DND-41 (cell line): ENCODE results near the gene AGRN.

Source experiments
- ATAC-seq: fragments of 200-7000 bp; cut with Tn5 transposase; 3 replicates; pipeline ENCODE4 v1.9.1; 2021; ENCODE audit warnings: low read depth; ENCODE audit not compliant: insufficient read depth
- DNase-seq: peaks from one replicate; pipeline ENCODE4 v3.0.0-alpha.2; 2020
- H2AFZ ChIP-seq: 2 replicates; pipeline ENCODE4 v1.6.0; 2012; ENCODE audit warnings: low read depth, low read length
- H3K27ac ChIP-seq: 2 replicates; pipeline ENCODE4 v1.5.1; 2012; ENCODE audit warnings: low read length, inconsistent platforms
- H3K27me3 ChIP-seq: fragments of 200-600 bp; sonication (generic); 2 replicates; pipeline ENCODE4 v1.6.0; 2012; ENCODE audit warnings: low read length, mild to moderate bottlenecking, inconsistent platforms; ENCODE audit not compliant: insufficient read depth, poor library complexity
- H3K36me3 ChIP-seq: 2 replicates; pipeline ENCODE4 v1.5.1; 2012; ENCODE audit warnings: low read length, inconsistent platforms; ENCODE audit not compliant: insufficient read depth
- H3K4me1 ChIP-seq: 2 replicates; pipeline ENCODE4 v1.5.1; 2012; ENCODE audit warnings: mild to moderate bottlenecking, low read length; ENCODE audit not compliant: insufficient read depth
- H3K4me2 ChIP-seq: 2 replicates; pipeline ENCODE4 v1.6.0; 2012; ENCODE audit warnings: mild to moderate bottlenecking, moderate library complexity, low read length, inconsistent platforms; ENCODE audit not compliant: insufficient read depth
- H3K4me3 ChIP-seq, 2 experiments: fragments of 200-600 bp in 1 of 2; shearing (Covaris generic) in 1 of 2; 2 replicates each; pipeline ENCODE4 v1.5.1; 2012 to 2016; ENCODE audit warnings: inconsistent platforms in 2 of 2, low read length in 2 of 2, mild to moderate bottlenecking in 2 of 2, low read depth in 1 of 2, moderate library complexity in 1 of 2
- H3K79me2 ChIP-seq: 2 replicates; pipeline ENCODE4 v1.6.0; 2012; ENCODE audit warnings: low read length, inconsistent platforms; ENCODE audit not compliant: insufficient read depth
- H3K9ac ChIP-seq: 2 replicates; pipeline ENCODE4 v1.6.0; 2012; ENCODE audit warnings: low read depth, mild to moderate bottlenecking, inconsistent platforms, low read length, moderate library complexity
- H3K9me3 ChIP-seq: 2 replicates; pipeline ENCODE4 v1.5.1; 2012; ENCODE audit warnings: low read length, moderate library complexity, mild to moderate bottlenecking, inconsistent platforms; ENCODE audit not compliant: insufficient read depth, severe bottlenecking
- H4K20me1 ChIP-seq: 2 replicates; pipeline ENCODE4 v1.6.0; 2012; ENCODE audit warnings: low read length; ENCODE audit not compliant: insufficient read depth
- EZH2 ChIP-seq: IDR thresholded peaks from 3 replicates; pipeline ENCODE4 v1.6.1; 2012; ENCODE audit warnings: borderline replicate concordance, low read depth, mild to moderate bottlenecking, moderate library complexity, low read length, inconsistent platforms; ENCODE audit not compliant: severe bottlenecking
- TF ChIP-seq, protein P1 (sequence below): IDR thresholded peaks from 2 replicates; pipeline ENCODE4 v1.5.1; 2012; ENCODE audit warnings: borderline replicate concordance, low read length, moderate library complexity, mild to moderate bottlenecking; ENCODE audit not compliant: poor library complexity, severe bottlenecking; ENCODE audit errors: extremely low read depth

AGRN gene

DNA sequence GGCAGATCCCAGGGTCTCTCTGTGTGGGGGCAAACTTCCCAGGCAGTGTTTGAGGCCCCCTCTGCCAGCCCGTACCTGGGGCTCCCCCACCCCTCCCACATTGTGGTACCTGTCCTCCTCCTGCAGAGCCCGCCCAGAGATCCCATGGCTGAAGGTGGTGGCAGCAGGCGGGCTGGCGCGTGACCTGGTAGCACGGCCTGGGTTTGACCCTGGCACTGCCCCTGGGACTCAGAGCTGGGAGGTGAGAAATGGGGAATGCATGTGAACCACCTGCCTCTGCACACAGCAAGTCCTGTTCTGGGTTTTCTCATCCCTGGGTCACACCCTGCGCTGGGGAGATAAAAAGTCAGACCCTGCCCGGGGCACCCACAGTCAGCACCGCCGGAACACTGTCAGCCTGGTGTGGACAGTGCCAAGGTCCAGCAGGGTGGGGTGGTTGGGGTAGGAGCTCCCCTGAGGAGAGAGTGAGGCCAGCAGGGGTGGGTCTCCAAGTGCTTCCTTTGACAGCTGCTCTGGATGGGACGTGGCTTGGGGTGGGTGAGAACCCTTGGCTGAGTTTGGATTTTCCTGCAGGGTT lies 11.8 kb downstream of the AGRN start:
- TF ChIP-seq, protein P1, sequence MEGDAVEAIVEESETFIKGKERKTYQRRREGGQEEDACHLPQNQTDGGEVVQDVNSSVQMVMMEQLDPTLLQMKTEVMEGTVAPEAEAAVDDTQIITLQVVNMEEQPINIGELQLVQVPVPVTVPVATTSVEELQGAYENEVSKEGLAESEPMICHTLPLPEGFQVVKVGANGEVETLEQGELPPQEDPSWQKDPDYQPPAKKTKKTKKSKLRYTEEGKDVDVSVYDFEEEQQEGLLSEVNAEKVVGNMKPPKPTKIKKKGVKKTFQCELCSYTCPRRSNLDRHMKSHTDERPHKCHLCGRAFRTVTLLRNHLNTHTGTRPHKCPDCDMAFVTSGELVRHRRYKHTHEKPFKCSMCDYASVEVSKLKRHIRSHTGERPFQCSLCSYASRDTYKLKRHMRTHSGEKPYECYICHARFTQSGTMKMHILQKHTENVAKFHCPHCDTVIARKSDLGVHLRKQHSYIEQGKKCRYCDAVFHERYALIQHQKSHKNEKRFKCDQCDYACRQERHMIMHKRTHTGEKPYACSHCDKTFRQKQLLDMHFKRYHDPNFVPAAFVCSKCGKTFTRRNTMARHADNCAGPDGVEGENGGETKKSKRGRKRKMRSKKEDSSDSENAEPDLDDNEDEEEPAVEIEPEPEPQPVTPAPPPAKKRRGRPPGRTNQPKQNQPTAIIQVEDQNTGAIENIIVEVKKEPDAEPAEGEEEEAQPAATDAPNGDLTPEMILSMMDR = no peak
- TF ChIP-seq EZH2 = no peak
- no peak overlapping the region for H2AFZ ChIP-seq
- no peaks in the 10 kb centered on the region for H3K79me2 ChIP-seq
- H3K4me1 ChIP-seq = peaks cover 13% of the 10 kb centered on the region
- peaks cover 54% of the 10 kb centered on the region for H4K20me1 ChIP-seq
- H3K36me3 ChIP-seq = no peaks in the 10 kb centered on the region
- no peaks in the 10 kb centered on the region for H3K9me3 ChIP-seq
- no peak overlapping the region for H3K4me2 ChIP-seq
- no peak overlapping the region for H3K9ac ChIP-seq
- no peaks in the 10 kb centered on the region for H3K27me3 ChIP-seq
- H3K27ac ChIP-seq = no peak overlapping the region
- no peak overlapping the region for H3K4me3 ChIP-seq
- DNase-seq (no peak), ATAC-seq (no peak)

DNA sequence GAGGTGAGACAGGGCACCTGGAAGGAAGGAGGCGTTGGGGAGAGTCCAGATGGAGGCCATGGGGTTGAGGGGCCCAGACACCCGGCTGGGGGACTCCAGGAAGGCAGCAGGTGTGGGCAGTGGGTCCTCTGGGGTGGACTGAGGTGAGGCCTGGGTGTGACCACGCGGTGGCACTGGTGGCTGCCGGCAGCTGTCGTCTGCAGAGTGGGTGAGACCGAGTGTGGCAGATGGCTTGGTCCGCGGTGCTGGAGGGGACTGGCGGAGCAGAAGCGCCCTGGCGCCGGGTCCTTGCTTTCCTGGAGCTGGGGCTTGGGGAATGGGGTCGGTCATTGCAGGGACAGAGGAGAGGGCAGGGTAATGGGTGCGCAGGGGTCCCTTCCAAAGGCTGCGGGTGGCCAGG lies 12.5 kb downstream of the AGRN start:
- DNase-seq (no peak), ATAC-seq (no peak)
- Histone ChIP-seq H3K36me3 (no peaks in the 10 kb centered on the region), H3K79me2 (no peaks in the 10 kb centered on the region), H3K4me3 (no peak overlapping the region), H3K27me3 (no peaks in the 10 kb centered on the region), H3K9ac (no peak overlapping the region), H3K4me1 (peaks cover 13% of the 10 kb centered on the region), H2AFZ (no peak overlapping the region), H4K20me1 (peaks cover 55% of the 10 kb centered on the region), H3K27ac (no peak overlapping the region), H3K4me2 (peak overlapping the region; percentile 73), H3K9me3 (no peaks in the 10 kb centered on the region)
- TF ChIP-seq, protein P1 = no peak
- TF ChIP-seq EZH2 = no peak

DNA sequence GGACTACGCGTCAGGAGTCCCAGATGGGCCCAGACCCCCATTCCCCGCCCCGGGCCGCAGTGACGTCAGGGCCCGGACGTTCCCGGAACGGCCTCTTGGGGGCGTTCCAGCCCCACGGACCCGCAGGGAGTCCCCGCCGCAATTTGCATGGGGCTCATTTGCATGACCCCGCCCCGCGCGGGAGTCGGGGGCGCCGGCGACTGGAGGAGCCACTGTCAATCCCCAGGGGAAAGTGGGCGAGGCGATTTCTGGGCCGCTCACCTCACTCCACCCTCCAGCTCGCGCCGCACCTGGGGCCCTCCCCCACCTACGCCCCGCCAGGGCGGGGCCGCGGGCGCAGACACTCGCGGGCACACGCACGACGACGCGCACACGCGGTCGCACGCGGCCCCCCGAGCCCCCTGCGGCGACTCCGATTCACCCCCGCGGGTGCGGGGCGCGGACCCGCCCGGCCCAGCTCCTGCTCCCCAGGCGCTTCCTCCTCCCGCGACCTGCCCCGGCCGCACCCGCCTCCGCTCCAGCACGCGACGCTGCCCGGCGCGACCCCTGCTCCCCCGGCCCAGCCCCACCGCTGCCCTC lies 13.2 kb downstream of the AGRN start:
- Histone ChIP-seq H2AFZ (0 out of 2 replicates have a peak overlapping the region, but pooled peaks have one; percentile 45), H3K79me2 (no peaks in the 10 kb centered on the region), H3K36me3 (no peaks in the 10 kb centered on the region), H3K4me1 (peaks cover 13% of the 10 kb centered on the region), H3K27me3 (no peaks in the 10 kb centered on the region), H3K4me2 (peak overlapping the region; percentile 73), H3K9ac (peak overlapping the region; percentile 36; the same call in 1 of the 2 replicates), H3K27ac (no peak overlapping the region), H4K20me1 (peaks cover 55% of the 10 kb centered on the region), H3K9me3 (no peaks in the 10 kb centered on the region), H3K4me3 (peak overlapping the region in 1 of 2 experiments; percentile 49; a peak in 2 of 4 replicates)
- TF ChIP-seq, protein P1 = peak; percentile 82
- no peak for TF ChIP-seq EZH2
- ATAC-seq (peak; percentile 95), DNase-seq (peak; percentile 91)
